PFSK-1 (cell line): ENCODE data around the gene CENPT.

Experiments used
- FOXP2 ChIP-seq: optimal IDR thresholded peaks from 2 replicates; pipeline ENCODE3; 2011; ENCODE audit warnings: borderline replicate concordance, control low read depth, inconsistent platforms; ENCODE audit not compliant: insufficient read depth; ENCODE audit errors: extremely low read length, extremely low read depth
- POLR2AphosphoS5 ChIP-seq: IDR thresholded peaks from 2 replicates; pipeline ENCODE4 v1.6.1; 2012; ENCODE audit warnings: low read depth, mild to moderate bottlenecking, control low read depth, low read length, moderate library complexity
- REST ChIP-seq, 2 experiments: IDR thresholded peaks; 2 replicates each; pipeline versions ENCODE4 v1.6.1 to v1.8.0; 2011 to 2012; ENCODE audit warnings: low read depth in 2 of 2, low read length in 2 of 2, control low read depth in 1 of 2, inconsistent platforms in 1 of 2, mild to moderate bottlenecking in 1 of 2, moderate library complexity in 1 of 2; ENCODE audit not compliant: insufficient read depth in 1 of 2
- SIN3A ChIP-seq: IDR thresholded peaks from 2 replicates; pipeline ENCODE4 v1.6.1; 2012; ENCODE audit warnings: mild to moderate bottlenecking, low read length, moderate library complexity, borderline replicate concordance; ENCODE audit not compliant: insufficient read depth
- TAF1 ChIP-seq: IDR thresholded peaks from 2 replicates; pipeline ENCODE4 v1.6.1; 2012; ENCODE audit warnings: low read length, control low read depth, borderline replicate concordance; ENCODE audit not compliant: insufficient read depth

The CENPT gene

GRCh38 chr16:67801883-67802282 is 45.6 kb downstream of the CENPT start:
- TF ChIP-seq SIN3A (no peak), POLR2AphosphoS5 (no peak), FOXP2 (no peak)

- TF ChIP-seq FOXP2, result no peak
- TF ChIP-seq SIN3A, result no peak
- no peak for TF ChIP-seq REST (IDR thresholded peaks at IDR 0.05; ENCODE audit: insufficient read depth in 1 of 2, low read depth in 2 of 2, low read length in 2 of 2)
- TF ChIP-seq POLR2AphosphoS5, result no peak
- TF ChIP-seq TAF1, result no peak
Observed at GRCh38 chr16:67801241-67801640, 46.3 kb downstream of the CENPT start.

GRCh38 chr16:67800338-67800926 is 47.1 kb downstream of the CENPT start:
- TF ChIP-seq SIN3A (no peak), POLR2AphosphoS5 (no peak), REST (IDR thresholded peaks at IDR 0.05; ENCODE audit: insufficient read depth in 1 of 2, low read depth in 2 of 2, low read length in 2 of 2) (no peak), FOXP2 (no peak), TAF1 (no peak)

GRCh38 chr16:67796099-67796718 is 51.3 kb downstream of the CENPT start:
- TF ChIP-seq POLR2AphosphoS5, result no peak
- TF ChIP-seq FOXP2, result no peak
- no peak for TF ChIP-seq REST (IDR thresholded peaks at IDR 0.05; ENCODE audit: insufficient read depth in 1 of 2, low read depth in 2 of 2, low read length in 2 of 2)
- no peak for TF ChIP-seq TAF1
- no peak for TF ChIP-seq SIN3A

- no peak for TF ChIP-seq TAF1
- no peak for TF ChIP-seq POLR2AphosphoS5
Observed at GRCh38 chr16:67790071-67790470, 57.4 kb downstream of the CENPT start.

- no peak for TF ChIP-seq FOXP2
- TF ChIP-seq TAF1, result no peak
- no peak for TF ChIP-seq REST (IDR thresholded peaks at IDR 0.05; ENCODE audit: insufficient read depth in 1 of 2, low read depth in 2 of 2, low read length in 2 of 2)
- no peak for TF ChIP-seq POLR2AphosphoS5
- no peak for TF ChIP-seq SIN3A
Observed at GRCh38 chr16:67786491-67786890, 61.0 kb downstream of the CENPT start.
